Cardiac fibroblast (primary cell): Measurements from ENCODE around the gene PSMD5.

Source experiments
- DNase-seq, 2 donors: peaks; one replicate each; pipeline versions ENCODE4 v3.0.0 to v3.0.0-alpha.2; 2010; ENCODE audit warnings: low read depth in 2 of 2
- H3K4me3 ChIP-seq, 2 donors: replicated peaks in 1 of 2; 1 replicate in 1 of 2; 2 replicates in 1 of 2; pipeline ENCODE4 v1.5.1; 2011; ENCODE audit warnings: low read depth in 2 of 2, low read length in 2 of 2, mild to moderate bottlenecking in 2 of 2, moderate library complexity in 1 of 2
- CTCF ChIP-seq: IDR thresholded peaks from one replicate; pipeline ENCODE4 v1.5.1; 2011; ENCODE audit warnings: low read depth, mild to moderate bottlenecking, low read length, inconsistent platforms

Gene PSMD5

GRCh38 chr9:120792898-120793765 lies 49.6 kb downstream of the PSMD5 start, which contains the start of gene FBXW2:
TSS of gene FBXW2 (minus strand) at chr9:120793416. CDS start at chr9:120788258, 5,158 bp downstream.
- no peak for TF ChIP-seq CTCF
- H3K4me3 ChIP-seq, result peak within 1 kb of the TSS; percentile 81 to 84
- peak; percentile 89 to 93 for DNase-seq

- peak; percentile 14 to 19 for DNase-seq
- no peak for TF ChIP-seq CTCF
- H3K4me3 ChIP-seq, result no peak overlapping the region
Observed at GRCh38 chr9:120791161-120791560, 51.6 kb downstream of the PSMD5 start.

- no peak for DNase-seq
- TF ChIP-seq CTCF, result no peak
- no peak overlapping the region for H3K4me3 ChIP-seq
Observed at GRCh38 chr9:120787933-120788332, 54.8 kb downstream of the PSMD5 start.

- TF ChIP-seq CTCF, result no peak
- DNase-seq, result peak; percentile 58 to 71
- H3K4me3 ChIP-seq, result no peak overlapping the region
Observed at GRCh38 chr9:120783602-120784047, 59.1 kb downstream of the PSMD5 start.

- no peak overlapping the region for H3K4me3 ChIP-seq
- no peak for TF ChIP-seq CTCF
- no peak for DNase-seq
Observed at GRCh38 chr9:120781236-120781635, 61.5 kb downstream of the PSMD5 start.

- no peak for DNase-seq
- TF ChIP-seq CTCF, result no peak
- H3K4me3 ChIP-seq, result no peak overlapping the region
Observed at GRCh38 chr9:120780367-120780766, 62.4 kb downstream of the PSMD5 start.
